GM23338 (cell line): Measurements from ENCODE around the gene CAMTA1. TPM values are rescaled to one million over a fixed set of nuclear protein-coding genes. Genes with fewer than 3 reads are reported as not detected.

Experiments used
- ATAC-seq: fragments of 200-7000 bp; cut with Tn5 transposase; 3 replicates; pipeline ENCODE4 v1.9.1; 2020
- DNase-seq: peaks from one replicate; pipeline ENCODE4 v3.0.0-alpha.2; 2015; ENCODE audit warnings: low spot score
- H2AFZ ChIP-seq: fragments of 200-600 bp; sonication (generic); 2 replicates; pipeline ENCODE4 v1.8.0; 2016; ENCODE audit warnings: antibody characterized with exemption, mild to moderate bottlenecking, moderate library complexity
- H3F3A ChIP-seq: fragments of 200-600 bp; sonication (generic); replicated peaks from 2 replicates; pipeline ENCODE4 v1.8.0; 2017; ENCODE audit warnings: antibody characterized with exemption, mixed run types, low read depth
- H3K27ac ChIP-seq: fragments of 200-600 bp; sonication (generic); 2 replicates; pipeline ENCODE4 v1.6.1; 2016; ENCODE audit warnings: low read depth
- H3K27me3 ChIP-seq: fragments of 200-600 bp; sonication (generic); 2 replicates; pipeline ENCODE4 v1.8.0; 2016; ENCODE audit warnings: mild to moderate bottlenecking, mixed run types, moderate library complexity; ENCODE audit not compliant: insufficient read depth
- H3K36me3 ChIP-seq: fragments of 200-600 bp; sonication (generic); 2 replicates; pipeline ENCODE4 v1.8.0; 2016; ENCODE audit warnings: mild to moderate bottlenecking; ENCODE audit not compliant: insufficient read depth
- H3K4me1 ChIP-seq: fragments of 200-600 bp; sonication (generic); 2 replicates; pipeline ENCODE4 v1.8.0; 2016; ENCODE audit warnings: mild to moderate bottlenecking, moderate library complexity; ENCODE audit not compliant: insufficient read depth
- H3K4me2 ChIP-seq: fragments of 200-600 bp; sonication (generic); 2 replicates; pipeline ENCODE4 v1.7.1; 2017; ENCODE audit warnings: mixed run types
- H3K4me3 ChIP-seq: fragments of 200-600 bp; sonication (generic); 2 replicates; pipeline ENCODE4 v1.6.1; 2016; ENCODE audit warnings: mixed run types
- H3K79me2 ChIP-seq: fragments of 200-600 bp; sonication (generic); replicated peaks from 2 replicates; pipeline ENCODE4 v1.8.0; 2017; ENCODE audit warnings: mild to moderate bottlenecking; ENCODE audit not compliant: insufficient read depth
- H3K9me2 ChIP-seq: fragments of 200-600 bp; sonication (generic); 2 replicates; pipeline ENCODE4 v1.8.0; 2017; ENCODE audit not compliant: insufficient read depth
- H4K20me1 ChIP-seq: fragments of 200-600 bp; sonication (generic); replicated peaks from 2 replicates; pipeline ENCODE4 v1.8.0; 2017; ENCODE audit warnings: mild to moderate bottlenecking; ENCODE audit not compliant: insufficient read depth
- H3K27ac Mint-ChIP-seq: 2 replicates; pipeline ENCODE4 v1.8.0; 2020; ENCODE audit warnings: inconsistent platforms, mild to moderate bottlenecking, moderate library complexity, mixed read lengths
- H3K27me3 Mint-ChIP-seq: 3 replicates; pipeline ENCODE4 v1.8.0; 2022; ENCODE audit warnings: low read depth, mild to moderate bottlenecking, moderate library complexity, mixed read lengths, inconsistent platforms; ENCODE audit not compliant: insufficient read depth, poor library complexity
- H3K36me3 Mint-ChIP-seq: 3 replicates; pipeline ENCODE4 v1.8.0; 2021; ENCODE audit warnings: low read depth, mild to moderate bottlenecking, inconsistent platforms, moderate library complexity, mixed read lengths
- H3K4me1 Mint-ChIP-seq: 3 replicates; pipeline ENCODE4 v1.8.0; 2020; ENCODE audit warnings: mild to moderate bottlenecking, inconsistent platforms, mixed read lengths
- H3K4me3 Mint-ChIP-seq: 3 replicates; pipeline ENCODE4 v1.8.0; 2021; ENCODE audit warnings: moderate library complexity, mild to moderate bottlenecking, inconsistent platforms, mixed read lengths
- H3K9me3 Mint-ChIP-seq: 3 replicates; pipeline ENCODE4 v1.8.0; 2020; ENCODE audit warnings: moderate library complexity, mild to moderate bottlenecking, inconsistent platforms, mixed read lengths
- CREB1 ChIP-seq: fragments of 250-450 bp; sonication (Bioruptor Pico); IDR thresholded peaks from 2 replicates; pipeline ENCODE4 v1.5.0; 2020; ENCODE audit warnings: low read depth, mild to moderate bottlenecking, moderate library complexity
- EZH2 ChIP-seq: fragments of 200-600 bp; sonication (generic); IDR thresholded peaks from one replicate; pipeline ENCODE4 v1.8.0; 2017; ENCODE audit warnings: antibody characterized with exemption, mild to moderate bottlenecking, low read depth; ENCODE audit not compliant: unreplicated experiment
- EZH2phosphoT487 ChIP-seq: fragments of 200-600 bp; sonication (generic); IDR thresholded peaks from one replicate; pipeline ENCODE4 v1.8.1; 2018; ENCODE audit warnings: antibody characterized with exemption; ENCODE audit not compliant: unreplicated experiment
- JUNB ChIP-seq: IDR thresholded peaks from one replicate; pipeline ENCODE4 v1.6.1; 2016; ENCODE audit warnings: antibody characterized with exemption; ENCODE audit not compliant: unreplicated experiment
- NANOG ChIP-seq: IDR thresholded peaks from 2 replicates; pipeline ENCODE4 v1.6.1; 2016; ENCODE audit warnings: antibody characterized with exemption, borderline replicate concordance
- POLR2AphosphoS5 ChIP-seq: IDR thresholded peaks from 2 replicates; pipeline ENCODE4 v1.6.1; 2016; ENCODE audit warnings: antibody characterized with exemption, low read depth
- STAT1 ChIP-seq: IDR thresholded peaks from one replicate; pipeline ENCODE4 v1.6.1; 2016; ENCODE audit warnings: antibody characterized with exemption; ENCODE audit not compliant: unreplicated experiment
- ZNF114 ChIP-seq: fragments of 250-450 bp; sonication (Bioruptor Pico); IDR thresholded peaks from 2 replicates; pipeline ENCODE4 v1.5.0; 2020; ENCODE audit warnings: mild to moderate bottlenecking, moderate library complexity
- ZNF331 ChIP-seq: fragments of 250-450 bp; sonication (Bioruptor Pico); IDR thresholded peaks from 2 replicates; pipeline ENCODE4 v1.5.0; 2020; ENCODE audit warnings: low read depth, mild to moderate bottlenecking, moderate library complexity
- ZNF462 ChIP-seq: fragments of 250-450 bp; sonication (Bioruptor Pico); IDR thresholded peaks from 2 replicates; pipeline ENCODE4 v1.5.0; 2020; ENCODE audit warnings: mild to moderate bottlenecking, moderate library complexity
- polyA plus RNA-seq: library from polyadenylated mRNA; unstranded; fragments of >200 nt; fragmentation: Nextera tagmentation; extraction: Ambion mirVana; gene quantifications from 2 replicates; pipeline ENCODE4 v1.2.1, GENCODE V29; 2016
- total RNA-seq: library from RNA; depleted of rRNA; stranded (reverse); fragments of >200 nt; shearing (Covaris generic); gene quantifications from 2 replicates; pipeline ENCODE4 v1.2.3, GENCODE V29; 2014
- TF ChIP-seq, protein P1 (sequence below): IDR thresholded peaks from one replicate; pipeline ENCODE4 v1.6.1; 2018; ENCODE audit warnings: antibody characterized with exemption; ENCODE audit not compliant: unreplicated experiment
- TF ChIP-seq, protein P2 (sequence below): IDR thresholded peaks from 2 replicates; pipeline ENCODE4 v1.6.1; 2016; ENCODE audit warnings: antibody characterized with exemption
- TF ChIP-seq, protein P3 (sequence below), 2 experiments: fragments of 200-600 bp in 1 of 2; sonication (generic) in 1 of 2; conservative IDR thresholded peaks; 2 replicates each; pipeline versions ENCODE4 v1.5.1 to v1.6.1; 2016 to 2017; ENCODE audit warnings: antibody characterized with exemption in 2 of 2, low read depth in 2 of 2, mild to moderate bottlenecking in 2 of 2, moderate library complexity in 1 of 2

CAMTA1 gene
- total and polyA plus RNA-seq, 2 experiments from 2014 or later = 115 to 519 TPM

GRCh38 chr1:7580923-7581753 lies 795.9 kb downstream of the CAMTA1 start:
- no peak overlapping the region for H2AFZ ChIP-seq
- H3K4me3 ChIP-seq = no peak overlapping the region
- Mint-ChIP-seq H3K36me3 (no peaks in the 10 kb centered on the region), H3K9me3 (no peaks in the 10 kb centered on the region), H3K4me3 (no peak overlapping the region), H3K27me3 (peaks cover 15% of the 10 kb centered on the region), H3K27ac (no peak overlapping the region), H3K4me1 (no peaks in the 10 kb centered on the region)
- H3F3A ChIP-seq = no peaks in the 10 kb centered on the region
- no peaks in the 10 kb centered on the region for H3K36me3 ChIP-seq
- no peak for TF ChIP-seq STAT1
- no peak for TF ChIP-seq EZH2phosphoT487
- no peak for TF ChIP-seq NANOG
- TF ChIP-seq EZH2 = no peak
- no peak for TF ChIP-seq ZNF462 (CRISPR knock-in tag)
- TF ChIP-seq ZNF114 (CRISPR knock-in tag) = no peak
- TF ChIP-seq JUNB = no peak
- TF ChIP-seq, protein P1, sequence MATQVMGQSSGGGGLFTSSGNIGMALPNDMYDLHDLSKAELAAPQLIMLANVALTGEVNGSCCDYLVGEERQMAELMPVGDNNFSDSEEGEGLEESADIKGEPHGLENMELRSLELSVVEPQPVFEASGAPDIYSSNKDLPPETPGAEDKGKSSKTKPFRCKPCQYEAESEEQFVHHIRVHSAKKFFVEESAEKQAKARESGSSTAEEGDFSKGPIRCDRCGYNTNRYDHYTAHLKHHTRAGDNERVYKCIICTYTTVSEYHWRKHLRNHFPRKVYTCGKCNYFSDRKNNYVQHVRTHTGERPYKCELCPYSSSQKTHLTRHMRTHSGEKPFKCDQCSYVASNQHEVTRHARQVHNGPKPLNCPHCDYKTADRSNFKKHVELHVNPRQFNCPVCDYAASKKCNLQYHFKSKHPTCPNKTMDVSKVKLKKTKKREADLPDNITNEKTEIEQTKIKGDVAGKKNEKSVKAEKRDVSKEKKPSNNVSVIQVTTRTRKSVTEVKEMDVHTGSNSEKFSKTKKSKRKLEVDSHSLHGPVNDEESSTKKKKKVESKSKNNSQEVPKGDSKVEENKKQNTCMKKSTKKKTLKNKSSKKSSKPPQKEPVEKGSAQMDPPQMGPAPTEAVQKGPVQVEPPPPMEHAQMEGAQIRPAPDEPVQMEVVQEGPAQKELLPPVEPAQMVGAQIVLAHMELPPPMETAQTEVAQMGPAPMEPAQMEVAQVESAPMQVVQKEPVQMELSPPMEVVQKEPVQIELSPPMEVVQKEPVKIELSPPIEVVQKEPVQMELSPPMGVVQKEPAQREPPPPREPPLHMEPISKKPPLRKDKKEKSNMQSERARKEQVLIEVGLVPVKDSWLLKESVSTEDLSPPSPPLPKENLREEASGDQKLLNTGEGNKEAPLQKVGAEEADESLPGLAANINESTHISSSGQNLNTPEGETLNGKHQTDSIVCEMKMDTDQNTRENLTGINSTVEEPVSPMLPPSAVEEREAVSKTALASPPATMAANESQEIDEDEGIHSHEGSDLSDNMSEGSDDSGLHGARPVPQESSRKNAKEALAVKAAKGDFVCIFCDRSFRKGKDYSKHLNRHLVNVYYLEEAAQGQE = no peak
- TF ChIP-seq, protein P2, sequence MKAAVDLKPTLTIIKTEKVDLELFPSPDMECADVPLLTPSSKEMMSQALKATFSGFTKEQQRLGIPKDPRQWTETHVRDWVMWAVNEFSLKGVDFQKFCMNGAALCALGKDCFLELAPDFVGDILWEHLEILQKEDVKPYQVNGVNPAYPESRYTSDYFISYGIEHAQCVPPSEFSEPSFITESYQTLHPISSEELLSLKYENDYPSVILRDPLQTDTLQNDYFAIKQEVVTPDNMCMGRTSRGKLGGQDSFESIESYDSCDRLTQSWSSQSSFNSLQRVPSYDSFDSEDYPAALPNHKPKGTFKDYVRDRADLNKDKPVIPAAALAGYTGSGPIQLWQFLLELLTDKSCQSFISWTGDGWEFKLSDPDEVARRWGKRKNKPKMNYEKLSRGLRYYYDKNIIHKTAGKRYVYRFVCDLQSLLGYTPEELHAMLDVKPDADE = no peak
- no peak for TF ChIP-seq CREB1 (CRISPR knock-in tag)
- TF ChIP-seq, protein P3, sequence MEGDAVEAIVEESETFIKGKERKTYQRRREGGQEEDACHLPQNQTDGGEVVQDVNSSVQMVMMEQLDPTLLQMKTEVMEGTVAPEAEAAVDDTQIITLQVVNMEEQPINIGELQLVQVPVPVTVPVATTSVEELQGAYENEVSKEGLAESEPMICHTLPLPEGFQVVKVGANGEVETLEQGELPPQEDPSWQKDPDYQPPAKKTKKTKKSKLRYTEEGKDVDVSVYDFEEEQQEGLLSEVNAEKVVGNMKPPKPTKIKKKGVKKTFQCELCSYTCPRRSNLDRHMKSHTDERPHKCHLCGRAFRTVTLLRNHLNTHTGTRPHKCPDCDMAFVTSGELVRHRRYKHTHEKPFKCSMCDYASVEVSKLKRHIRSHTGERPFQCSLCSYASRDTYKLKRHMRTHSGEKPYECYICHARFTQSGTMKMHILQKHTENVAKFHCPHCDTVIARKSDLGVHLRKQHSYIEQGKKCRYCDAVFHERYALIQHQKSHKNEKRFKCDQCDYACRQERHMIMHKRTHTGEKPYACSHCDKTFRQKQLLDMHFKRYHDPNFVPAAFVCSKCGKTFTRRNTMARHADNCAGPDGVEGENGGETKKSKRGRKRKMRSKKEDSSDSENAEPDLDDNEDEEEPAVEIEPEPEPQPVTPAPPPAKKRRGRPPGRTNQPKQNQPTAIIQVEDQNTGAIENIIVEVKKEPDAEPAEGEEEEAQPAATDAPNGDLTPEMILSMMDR (conservative IDR thresholded peaks at IDR 0.05; ENCODE audit: low read depth in 2 of 2) = no peak
- no peak for TF ChIP-seq POLR2AphosphoS5
- TF ChIP-seq ZNF331 (CRISPR knock-in tag) = no peak
- ATAC-seq (no peak), DNase-seq (no peak)
- no peaks in the 10 kb centered on the region for H3K4me1 ChIP-seq
- H3K4me2 ChIP-seq = no peak overlapping the region
- no peak overlapping the region for H3K27ac ChIP-seq
- H3K9me2 ChIP-seq = no peaks in the 10 kb centered on the region
- no peaks in the 10 kb centered on the region for H4K20me1 ChIP-seq
- no peaks in the 10 kb centered on the region for H3K27me3 ChIP-seq
- no peaks in the 10 kb centered on the region for H3K79me2 ChIP-seq
